Urinary bladder (tissue), 4 donors: Measurements from ENCODE around the gene GSN. TPM values are rescaled to one million over a fixed set of nuclear protein-coding genes. Genes with fewer than 3 reads are reported as not detected.

ENCODE experiments used
- DNase-seq: peaks from one replicate; pipeline ENCODE4 v3.0.0-alpha.2; 2015; ENCODE audit errors: extremely low spot score
- H3K27ac ChIP-seq: one replicate; pipeline ENCODE4 v1.5.1; 2013; ENCODE audit warnings: low read depth, mild to moderate bottlenecking, moderate library complexity
- H3K36me3 ChIP-seq: one replicate; pipeline ENCODE4 v1.6.1; 2013; ENCODE audit warnings: mild to moderate bottlenecking, moderate library complexity; ENCODE audit not compliant: insufficient read depth
- H3K4me1 ChIP-seq: one replicate; pipeline ENCODE4 v1.6.1; 2013; ENCODE audit warnings: mild to moderate bottlenecking, moderate library complexity; ENCODE audit not compliant: insufficient read depth
- H3K4me3 ChIP-seq: one replicate; pipeline ENCODE4 v1.5.1; 2013; ENCODE audit warnings: low read depth, low read length
- WGBS: extraction: QIAGEN DNeasy Blood & Tissue Kit; methylation state at CpG from one replicate; pipeline ENCODE4 v1.1.7; 2013; 5-methylcytosine and 5-hydroxymethylcytosine counted together
- polyA plus RNA-seq: library from polyadenylated mRNA; stranded (reverse); fragments of 200-250 nt; gene quantifications from one replicate; pipeline ENCODE4 v1.2.3, GENCODE V29; 2013
- total RNA-seq: library from RNA; depleted of rRNA; stranded (reverse); fragments of >200 nt; gene quantifications from one replicate; pipeline ENCODE4 v1.2.3, GENCODE V29; 2014
- donor health status: healthy with polysubstance abuse.
- donor health status: healthy.

Gene GSN
- total and polyA plus RNA-seq, 2 donors, result 405 to 2,591 TPM

DNA sequence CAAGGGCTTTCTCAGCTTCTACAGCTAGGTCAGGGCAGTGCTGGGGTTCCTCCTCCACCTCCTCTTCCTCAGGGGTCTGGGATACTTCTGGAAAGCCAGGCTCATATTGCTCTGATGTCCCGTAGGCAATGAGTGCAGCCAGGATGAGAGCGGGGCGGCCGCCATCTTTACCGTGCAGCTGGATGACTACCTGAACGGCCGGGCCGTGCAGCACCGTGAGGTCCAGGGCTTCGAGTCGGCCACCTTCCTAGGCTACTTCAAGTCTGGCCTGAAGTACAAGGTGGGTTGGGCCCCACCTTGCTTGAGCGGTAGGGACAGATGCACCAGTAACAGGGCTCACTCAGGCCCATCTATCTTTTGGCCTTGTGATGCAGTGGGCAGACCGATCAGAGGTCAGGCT, 34.8 kb downstream of the GSN start:
- DNase-seq, result no peak
- Histone ChIP-seq H3K4me3 (no peak overlapping the region), H3K4me1 (no peaks in the 10 kb centered on the region), H3K36me3 (peaks cover 2% of the 10 kb centered on the region), H3K27ac (no peak overlapping the region)
- 94% methylated on average over 13 of the region's 13 CpGs for WGBS

DNA sequence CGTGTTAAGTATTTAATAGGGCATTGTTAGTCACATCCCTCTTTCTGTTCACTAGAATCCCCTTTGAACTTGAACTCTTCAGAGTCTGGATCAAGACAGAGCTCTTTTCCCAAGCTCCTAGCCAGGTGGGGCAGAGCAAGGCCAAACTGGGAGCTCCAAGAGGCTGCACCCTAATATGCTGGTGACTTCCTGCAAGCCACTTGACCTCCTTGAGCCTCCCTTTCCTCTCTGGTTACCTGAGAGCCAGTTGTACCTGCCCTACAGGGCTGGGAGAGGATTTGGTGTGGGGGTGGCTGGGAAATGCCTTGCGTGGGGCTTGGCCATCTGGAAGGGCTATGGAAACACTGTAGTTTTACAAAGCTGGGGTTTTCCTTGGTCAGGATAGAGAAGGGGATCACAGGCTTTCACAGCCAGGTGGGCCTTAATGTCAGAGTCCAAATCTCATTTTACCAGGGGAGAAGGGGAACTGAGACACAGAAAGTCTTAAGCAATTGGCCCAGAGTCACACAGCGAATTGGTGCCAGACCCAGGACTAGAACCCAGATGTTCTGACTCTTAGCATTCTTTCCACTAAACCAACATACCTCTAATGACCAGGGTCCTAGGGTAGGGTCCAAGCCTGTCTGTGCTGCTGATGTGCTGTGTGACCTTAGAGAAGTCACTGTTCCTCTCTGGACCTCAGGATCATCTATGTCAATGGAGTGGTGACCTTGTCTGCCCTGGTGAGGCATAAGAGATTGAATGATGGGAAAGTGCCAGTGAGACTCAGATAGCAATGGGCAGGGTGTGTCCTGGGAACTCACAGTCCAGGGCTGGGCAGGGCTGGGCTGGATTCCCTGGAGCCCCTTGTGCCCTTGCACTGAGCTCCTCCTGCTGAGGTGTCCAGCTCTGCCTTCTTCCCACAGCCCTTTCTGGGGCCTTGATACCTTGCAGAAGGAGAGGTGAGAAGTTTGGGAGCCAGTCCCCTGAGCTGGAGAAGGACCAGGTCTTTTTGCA, 35.8 kb downstream of the GSN start:
- no peak for DNase-seq
- WGBS, result 79% methylated on average over 3 of the region's 3 CpGs
- Histone ChIP-seq H3K4me1 (no peaks in the 10 kb centered on the region), H3K36me3 (peaks cover 2% of the 10 kb centered on the region), H3K4me3 (no peak overlapping the region), H3K27ac (no peak overlapping the region)

DNA sequence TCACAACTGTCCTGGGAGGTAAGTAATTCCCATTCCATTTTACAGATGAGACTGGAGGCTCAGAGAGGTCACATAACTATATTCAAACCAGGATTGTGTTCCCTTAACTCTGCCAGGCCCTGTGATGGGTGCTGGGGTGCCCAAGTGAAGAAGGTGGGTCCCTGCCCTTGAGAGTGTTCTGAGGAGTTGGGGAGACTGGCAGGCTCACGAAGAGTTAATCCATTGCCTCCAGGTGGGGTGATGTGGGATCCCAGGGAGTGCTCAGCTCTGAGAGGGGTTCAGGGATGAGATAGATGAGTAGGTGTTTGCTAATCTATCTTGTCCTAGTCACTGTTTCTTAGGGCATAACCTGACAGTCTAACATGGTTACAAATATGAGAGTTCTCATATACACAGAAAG, 36.7 kb downstream of the GSN start:
- 79% methylated on average over 1 of the region's 1 CpG for WGBS
- H3K4me3 ChIP-seq, result no peak overlapping the region
- no peak overlapping the region for H3K27ac ChIP-seq
- H3K36me3 ChIP-seq, result peaks cover 2% of the 10 kb centered on the region
- H3K4me1 ChIP-seq, result no peaks in the 10 kb centered on the region
- no peak for DNase-seq

DNA sequence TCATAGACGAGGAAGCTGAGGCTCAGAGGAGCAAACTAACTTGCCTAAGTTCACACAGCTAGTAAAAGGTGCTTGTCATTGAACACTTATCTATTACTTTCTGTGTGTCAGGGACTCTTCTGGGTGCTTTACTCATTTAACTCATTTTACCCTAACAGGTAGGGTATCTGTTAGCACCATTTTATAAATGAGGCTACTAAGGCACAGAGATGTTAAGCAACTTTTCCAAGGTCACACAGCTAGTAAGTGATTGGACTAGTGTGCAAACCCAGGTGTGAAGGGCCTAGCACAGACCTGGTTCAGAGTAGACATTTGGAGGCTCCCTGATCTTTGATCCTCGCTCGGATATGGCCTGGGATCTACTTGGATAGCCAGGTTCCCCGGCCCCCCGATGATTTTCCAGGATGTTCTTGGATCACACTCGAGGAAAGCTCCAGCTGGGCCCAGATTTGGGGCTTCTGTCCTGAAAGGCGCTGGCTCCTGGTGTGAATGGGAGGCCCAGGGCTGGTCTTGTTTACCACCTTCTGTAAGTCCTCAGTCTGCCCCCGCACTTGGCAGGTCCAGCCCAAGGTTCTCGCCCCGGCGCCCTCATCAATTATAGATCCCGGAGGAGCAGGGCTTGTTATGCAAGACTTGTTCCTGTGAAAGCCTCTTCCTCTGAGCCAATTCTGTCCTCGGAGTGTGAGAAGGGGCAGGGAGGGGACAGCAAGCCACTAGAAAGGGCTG, 37.5 kb downstream of the GSN start:
- Histone ChIP-seq H3K27ac (no peak overlapping the region), H3K4me3 (no peak overlapping the region), H3K4me1 (no peaks in the 10 kb centered on the region), H3K36me3 (peaks cover 3% of the 10 kb centered on the region)
- 67% methylated on average over 13 of the region's 13 CpGs for WGBS
- no peak for DNase-seq

DNA sequence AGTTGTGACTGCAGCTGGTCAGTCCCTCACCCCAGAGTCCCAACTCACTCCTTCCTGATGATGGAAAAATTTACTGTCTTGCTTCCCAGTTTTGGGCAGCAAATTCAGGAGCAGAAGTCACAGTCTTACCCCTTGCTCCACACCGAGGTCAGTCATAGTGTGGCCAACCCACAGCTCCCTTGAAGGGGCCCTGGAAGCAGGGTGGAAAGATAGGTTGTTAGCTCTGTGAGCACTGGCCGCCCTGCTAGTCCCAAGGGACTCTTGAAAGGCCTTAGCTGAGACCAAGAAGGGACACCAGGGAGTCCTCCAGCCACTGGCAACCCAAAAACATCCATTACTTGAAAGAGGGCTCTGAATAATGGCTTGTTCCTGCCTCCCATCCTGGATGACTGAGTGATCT, 40.0 kb downstream of the GSN start:
- no peak for DNase-seq
- Histone ChIP-seq H3K4me3 (no peak overlapping the region), H3K4me1 (no peaks in the 10 kb centered on the region), H3K27ac (no peak overlapping the region), H3K36me3 (peaks cover 10% of the 10 kb centered on the region)
- 81% methylated on average over 2 of the region's 2 CpGs for WGBS

DNA sequence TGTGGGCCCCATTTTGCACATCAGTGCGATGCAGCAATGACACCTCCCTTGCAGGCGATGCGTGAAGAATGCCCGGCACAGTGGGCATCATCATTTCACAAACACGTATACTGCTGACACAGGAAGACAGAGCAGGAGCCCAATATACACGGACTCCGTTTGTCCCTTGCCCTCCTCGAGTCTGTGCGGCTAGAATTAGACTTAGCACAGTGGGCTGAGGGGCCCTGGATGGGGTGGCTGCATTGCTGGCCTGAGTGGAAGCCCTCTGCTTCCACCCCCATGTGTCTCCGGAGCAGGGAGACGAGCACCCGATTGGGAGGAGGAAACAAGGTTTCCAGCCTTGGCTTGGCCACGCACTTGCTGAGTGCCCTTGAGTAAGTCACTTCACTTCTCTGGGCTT, 40.8 kb downstream of the GSN start:
- Histone ChIP-seq H3K4me1 (no peaks in the 10 kb centered on the region), H3K27ac (no peak overlapping the region), H3K36me3 (peaks cover 10% of the 10 kb centered on the region), H3K4me3 (no peak overlapping the region)
- DNase-seq, result no peak
- 85% methylated on average over 13 of the region's 13 CpGs for WGBS

DNA sequence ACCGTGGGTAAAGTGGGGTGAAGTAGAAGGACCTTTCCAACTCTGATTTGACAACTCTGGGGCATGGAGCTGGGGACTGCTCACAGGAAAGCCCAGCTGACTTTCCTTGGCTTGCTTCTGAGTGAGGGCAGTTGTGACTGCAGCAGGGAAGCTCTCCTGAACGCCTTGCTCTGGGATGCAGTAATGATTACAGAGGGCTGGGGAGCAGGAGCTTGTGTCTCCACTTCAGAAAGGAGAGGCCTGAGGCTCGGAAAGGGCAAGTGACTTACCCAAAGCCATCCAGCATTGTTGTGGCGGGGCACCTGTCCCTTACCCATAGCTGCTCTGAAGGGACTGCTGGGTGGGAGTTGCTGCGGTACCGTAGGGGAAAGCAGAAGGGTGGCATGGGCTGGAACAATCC, 41.2 kb downstream of the GSN start:
- H3K4me3 ChIP-seq, result no peak overlapping the region
- no peak overlapping the region for H3K27ac ChIP-seq
- 88% methylated on average over 6 of the region's 6 CpGs for whole genome bisulfite sequencing
- H3K4me1 ChIP-seq, result no peaks in the 10 kb centered on the region
- H3K36me3 ChIP-seq, result peaks cover 10% of the 10 kb centered on the region
- no peak for DNase-seq

DNA sequence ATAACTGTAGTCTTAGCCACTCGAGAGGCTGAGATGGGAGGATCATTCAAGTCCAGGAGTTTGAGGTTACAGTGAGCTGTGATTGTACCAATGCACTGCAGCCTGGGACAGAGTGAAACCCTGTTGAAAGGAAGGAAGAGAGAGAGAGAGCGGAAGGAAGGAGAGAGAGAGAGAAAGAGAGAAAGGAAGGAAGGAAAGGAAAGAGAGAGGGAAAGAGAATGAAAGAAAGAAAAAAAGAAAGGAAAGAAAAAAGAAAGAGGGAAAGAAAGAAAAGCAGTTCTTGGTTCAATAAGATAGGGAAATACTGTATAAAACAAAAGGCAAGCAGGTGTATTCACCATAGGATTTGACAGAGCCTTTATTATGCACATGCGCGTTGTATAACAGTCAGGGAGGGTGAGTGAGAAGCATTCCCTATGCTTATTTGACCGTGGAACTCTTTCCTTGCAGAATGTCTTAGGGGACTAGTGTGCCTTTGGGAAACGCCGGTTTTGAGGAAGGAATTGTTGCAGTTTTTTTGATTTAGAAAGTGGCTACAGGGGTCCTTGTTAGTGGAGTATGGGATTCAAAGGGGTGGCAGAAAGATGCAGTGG, 42.0 kb downstream of the GSN start:
- Histone ChIP-seq H3K36me3 (peaks cover 10% of the 10 kb centered on the region), H3K4me1 (no peaks in the 10 kb centered on the region), H3K4me3 (no peak overlapping the region), H3K27ac (no peak overlapping the region)
- 83% methylated on average over 7 of the region's 7 CpGs for WGBS
- DNase-seq, result no peak

DNA sequence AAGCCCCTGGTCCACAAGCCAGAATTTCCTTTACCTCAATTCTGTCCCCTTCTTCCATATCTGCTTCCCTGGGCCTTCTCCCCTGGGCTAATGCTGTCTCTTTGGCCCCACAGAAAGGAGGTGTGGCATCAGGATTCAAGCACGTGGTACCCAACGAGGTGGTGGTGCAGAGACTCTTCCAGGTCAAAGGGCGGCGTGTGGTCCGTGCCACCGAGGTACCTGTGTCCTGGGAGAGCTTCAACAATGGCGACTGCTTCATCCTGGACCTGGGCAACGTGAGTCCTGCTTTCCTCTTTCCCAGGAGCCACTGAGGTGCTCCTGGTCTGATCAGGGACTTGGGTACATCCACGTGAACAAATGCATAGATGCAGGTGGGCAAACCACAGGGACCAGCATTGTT, 42.6 kb downstream of the GSN start:
- Histone ChIP-seq H3K36me3 (peaks cover 8% of the 10 kb centered on the region), H3K4me1 (no peaks in the 10 kb centered on the region), H3K27ac (no peak overlapping the region), H3K4me3 (no peak overlapping the region)
- WGBS, result 82% methylated on average over 9 of the region's 9 CpGs
- DNase-seq, result no peak

DNA sequence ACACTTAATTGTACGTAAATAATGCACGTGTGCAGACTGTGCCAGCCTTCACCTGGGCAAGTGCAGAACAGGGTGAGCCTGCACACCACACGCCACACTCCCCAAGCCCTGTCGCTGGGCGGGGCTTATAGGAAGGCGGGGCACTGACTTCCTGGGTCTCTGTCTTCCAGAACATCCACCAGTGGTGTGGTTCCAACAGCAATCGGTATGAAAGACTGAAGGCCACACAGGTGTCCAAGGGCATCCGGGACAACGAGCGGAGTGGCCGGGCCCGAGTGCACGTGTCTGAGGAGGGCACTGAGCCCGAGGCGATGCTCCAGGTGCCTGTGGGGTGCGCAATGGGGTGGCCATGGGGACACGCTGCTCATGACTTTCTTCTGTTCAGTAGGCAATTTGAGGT, 44.2 kb downstream of the GSN start:
- Histone ChIP-seq H3K36me3 (peaks cover 8% of the 10 kb centered on the region), H3K4me3 (no peak overlapping the region), H3K27ac (no peak overlapping the region), H3K4me1 (no peaks in the 10 kb centered on the region)
- 91% methylated on average over 17 of the region's 17 CpGs for WGBS
- DNase-seq, result no peak

DNA sequence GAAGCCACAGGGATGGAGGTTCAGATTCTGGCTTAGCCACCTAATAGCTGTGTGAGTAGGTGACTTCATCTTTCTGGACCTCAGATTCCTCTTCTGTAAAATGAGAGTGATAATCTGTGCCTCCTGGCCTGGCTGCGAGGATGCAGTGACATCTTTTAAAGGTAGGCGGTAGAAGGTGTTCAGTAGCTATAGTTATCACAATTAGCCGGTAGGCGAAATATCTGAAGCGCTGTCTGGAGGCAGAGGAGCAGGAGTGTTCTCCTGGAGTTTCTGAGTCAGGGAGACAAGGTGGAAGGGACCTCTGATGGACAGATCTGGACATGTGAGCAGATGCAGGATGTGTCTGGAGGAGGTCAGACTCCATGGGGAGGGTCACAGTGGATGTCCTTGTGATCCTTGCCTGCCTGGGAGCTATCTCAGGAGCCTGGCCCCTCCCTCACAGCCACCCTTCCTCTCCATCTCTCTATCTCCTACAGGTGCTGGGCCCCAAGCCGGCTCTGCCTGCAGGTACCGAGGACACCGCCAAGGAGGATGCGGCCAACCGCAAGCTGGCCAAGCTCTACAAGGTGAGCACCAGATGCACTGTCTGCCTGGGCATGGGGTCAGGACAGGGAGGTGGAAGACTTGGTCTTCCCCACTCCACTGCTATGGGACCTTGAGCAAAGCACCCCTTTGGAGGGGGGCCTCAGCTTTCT, 45.6 kb downstream of the GSN start:
- no peak for DNase-seq
- 93% methylated on average over 10 of the region's 10 CpGs for WGBS
- Histone ChIP-seq H3K27ac (no peak overlapping the region), H3K36me3 (peaks cover 8% of the 10 kb centered on the region), H3K4me1 (no peaks in the 10 kb centered on the region), H3K4me3 (no peak overlapping the region)

DNA sequence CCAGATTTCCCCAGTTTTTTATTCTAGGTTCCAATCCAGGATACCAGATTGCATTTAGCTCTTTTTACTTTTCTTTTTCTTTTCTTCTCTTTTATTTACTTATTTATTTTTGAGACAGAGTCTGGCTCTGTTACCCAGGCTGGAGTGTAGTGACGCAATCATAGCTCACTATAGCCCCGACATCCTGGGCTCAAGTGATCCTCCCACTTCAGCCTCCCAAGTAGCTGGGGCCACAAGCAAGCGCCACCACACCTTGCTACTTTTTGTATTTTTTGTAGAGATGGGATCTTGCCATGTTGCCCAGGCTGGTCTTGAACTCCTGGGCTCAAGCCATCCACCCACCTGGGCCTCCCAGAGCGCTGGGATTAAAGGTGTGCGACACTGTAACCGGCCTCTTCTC, 48.4 kb downstream of the GSN start:
- no peaks in the 10 kb centered on the region for H3K4me1 ChIP-seq
- WGBS, result 93% methylated on average over 6 of the region's 6 CpGs
- no peak overlapping the region for H3K4me3 ChIP-seq
- H3K36me3 ChIP-seq, result peaks cover 3% of the 10 kb centered on the region
- no peak for DNase-seq
- H3K27ac ChIP-seq, result no peak overlapping the region

DNA sequence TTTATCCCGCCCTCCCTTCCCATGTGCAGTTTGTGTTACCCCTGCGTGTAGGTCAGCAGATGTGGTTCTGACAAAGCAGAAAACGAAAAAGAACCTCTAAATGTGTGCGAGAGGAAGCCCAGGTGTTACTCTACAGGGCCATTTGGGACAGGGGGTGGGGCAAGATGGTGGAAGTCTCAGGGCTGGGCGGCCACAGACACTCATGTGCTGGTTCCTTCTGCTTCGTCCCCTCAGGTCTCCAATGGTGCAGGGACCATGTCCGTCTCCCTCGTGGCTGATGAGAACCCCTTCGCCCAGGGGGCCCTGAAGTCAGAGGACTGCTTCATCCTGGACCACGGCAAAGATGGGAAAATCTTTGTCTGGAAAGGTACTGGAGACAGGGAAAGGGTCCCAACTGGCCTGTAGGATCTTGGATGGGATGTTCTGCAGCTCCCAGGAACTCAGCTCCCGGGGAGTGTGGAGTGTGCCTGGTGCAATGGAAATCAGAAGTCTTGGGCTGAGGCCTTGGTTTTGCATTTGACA, 49.0 kb downstream of the GSN start:
- 92% methylated on average over 11 of the region's 11 CpGs for WGBS
- H3K36me3 ChIP-seq, result peaks cover 4% of the 10 kb centered on the region

More for the DNA sequence above, 49.0 kb downstream of the GSN start:
- DNase-seq, result no peak
- no peak overlapping the region for H3K4me3 ChIP-seq
- no peaks in the 10 kb centered on the region for H3K4me1 ChIP-seq
- H3K27ac ChIP-seq, result peak overlapping the region; percentile 12
